Suprapubic skin (tissue), 4 donors: ENCODE data around the gene GBP4.

Experiments used
- EP300 ChIP-seq: sonication (generic); formaldehyde crosslinking; IDR thresholded peaks from one replicate; pipeline ENCODE4 v1.6.1; 2017; ENCODE audit warnings: antibody characterized with exemption
- POLR2A ChIP-seq, 2 donors: fragments of 450-650 bp; IDR thresholded peaks; one replicate each; pipeline ENCODE4 v1.6.1; 2017; ENCODE audit warnings: antibody characterized with exemption in 2 of 2, mild to moderate bottlenecking in 2 of 2, moderate library complexity in 2 of 2
- POLR2AphosphoS5 ChIP-seq, 3 donors: sonication (generic); formaldehyde crosslinking; IDR thresholded peaks; one replicate each; pipeline ENCODE4 v1.6.1; 2017; ENCODE audit warnings: antibody characterized with exemption in 3 of 3
- TF ChIP-seq, protein P1 (sequence below), 2 donors: fragments of 200-600 bp in 1 of 2; fragments of 450-650 bp in 1 of 2; sonication (generic) in 1 of 2; IDR thresholded peaks; one replicate each; pipeline ENCODE4 v1.5.1; 2016 to 2019; ENCODE audit warnings: antibody characterized with exemption in 2 of 2, mild to moderate bottlenecking in 1 of 2, moderate library complexity in 1 of 2

DNA sequence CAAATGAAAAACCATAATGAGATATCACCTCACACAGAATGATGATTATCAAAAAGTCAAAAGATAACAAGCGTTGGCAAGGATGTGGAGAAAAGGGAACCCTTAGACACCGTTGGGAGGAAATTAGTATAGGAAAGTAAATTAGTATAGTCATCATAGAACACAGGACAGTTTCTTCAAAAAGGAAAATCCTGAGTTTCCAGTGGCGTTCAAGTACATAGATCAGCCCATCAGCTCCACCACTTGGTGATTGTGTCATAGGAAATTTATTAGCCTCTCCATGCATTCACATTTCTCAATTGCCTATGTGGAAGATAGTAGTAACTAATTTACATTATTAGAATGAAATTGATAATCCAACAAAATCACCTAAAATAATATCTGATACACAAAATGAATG is 52.0 kb downstream of the GBP4 start:
- TF ChIP-seq, protein P1, sequence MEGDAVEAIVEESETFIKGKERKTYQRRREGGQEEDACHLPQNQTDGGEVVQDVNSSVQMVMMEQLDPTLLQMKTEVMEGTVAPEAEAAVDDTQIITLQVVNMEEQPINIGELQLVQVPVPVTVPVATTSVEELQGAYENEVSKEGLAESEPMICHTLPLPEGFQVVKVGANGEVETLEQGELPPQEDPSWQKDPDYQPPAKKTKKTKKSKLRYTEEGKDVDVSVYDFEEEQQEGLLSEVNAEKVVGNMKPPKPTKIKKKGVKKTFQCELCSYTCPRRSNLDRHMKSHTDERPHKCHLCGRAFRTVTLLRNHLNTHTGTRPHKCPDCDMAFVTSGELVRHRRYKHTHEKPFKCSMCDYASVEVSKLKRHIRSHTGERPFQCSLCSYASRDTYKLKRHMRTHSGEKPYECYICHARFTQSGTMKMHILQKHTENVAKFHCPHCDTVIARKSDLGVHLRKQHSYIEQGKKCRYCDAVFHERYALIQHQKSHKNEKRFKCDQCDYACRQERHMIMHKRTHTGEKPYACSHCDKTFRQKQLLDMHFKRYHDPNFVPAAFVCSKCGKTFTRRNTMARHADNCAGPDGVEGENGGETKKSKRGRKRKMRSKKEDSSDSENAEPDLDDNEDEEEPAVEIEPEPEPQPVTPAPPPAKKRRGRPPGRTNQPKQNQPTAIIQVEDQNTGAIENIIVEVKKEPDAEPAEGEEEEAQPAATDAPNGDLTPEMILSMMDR (IDR thresholded peaks at IDR 0.05) = no peak
- TF ChIP-seq POLR2A (IDR thresholded peaks at IDR 0.05) (no peak), EP300 (no peak), POLR2AphosphoS5 (IDR thresholded peaks at IDR 0.05) (no peak)
